IMR-90 (cell line): Measurements from ENCODE around the gene CXCR2. TPM values are rescaled to one million over a fixed set of nuclear protein-coding genes. Genes with fewer than 3 reads are reported as not detected.

Experiments
- ATAC-seq: fragments of 200-7000 bp; cut with Tn5 transposase; 2 replicates; pipeline ENCODE4 v1.9.1; 2020; ENCODE audit warnings: low read depth, mild to moderate bottlenecking, moderate library complexity
- BruUV-seq: library from RNA; stranded (reverse); fragments of 400-500 nt; replicated peaks from 2 replicates; lab custom pipeline; 2021; lab: Mats Ljungman, UMichigan
- CTCF ChIA-PET: fragments of 300-600 bp; formaldehyde crosslinking; extraction: SDS; loops from one replicate; lab custom pipeline; 2021; ENCODE audit warnings: antibody characterized with exemption; lab: Yijun Ruan, JAX
- POLR2A ChIA-PET: fragments of 300-600 bp; sonication (Branson Sonifier 250); formaldehyde crosslinking; loops from one replicate; lab custom pipeline; 2022; ENCODE audit warnings: antibody characterized with exemption; ENCODE audit not compliant: unreplicated experiment; lab: Charles Lee
- DNase-seq: peaks from one replicate; pipeline ENCODE4 v3.0.0; 2013
- H2AFZ ChIP-seq: replicated peaks from 2 replicates; pipeline ENCODE3; 2013; ENCODE audit warnings: low read length, mild to moderate bottlenecking; ENCODE audit not compliant: poor library complexity
- H2AK5ac ChIP-seq: 2 replicates; pipeline ENCODE4 v1.6.1; 2013; ENCODE audit warnings: low read depth, low read length, inconsistent platforms
- H2AK9ac ChIP-seq: replicated peaks from 2 replicates; pipeline ENCODE3; 2013; ENCODE audit warnings: mild to moderate bottlenecking, low read depth, low read length, moderate library complexity; ENCODE audit not compliant: poor library complexity
- H2BK120ac ChIP-seq: 2 replicates; pipeline ENCODE4 v1.6.1; 2013; ENCODE audit warnings: low read depth, low read length, inconsistent platforms
- H2BK15ac ChIP-seq: 3 replicates; pipeline ENCODE4 v1.6.1; 2013; ENCODE audit warnings: low read depth, low read length, inconsistent platforms
- H2BK20ac ChIP-seq: 2 replicates; pipeline ENCODE4 v1.6.1; 2013; ENCODE audit warnings: low read depth, mild to moderate bottlenecking, inconsistent platforms, low read length, moderate library complexity
- H2BK5ac ChIP-seq: 2 replicates; pipeline ENCODE4 v1.6.1; 2013; ENCODE audit warnings: mild to moderate bottlenecking, low read depth, low read length, inconsistent platforms; ENCODE audit not compliant: poor library complexity, severe bottlenecking
- H3K14ac ChIP-seq: replicated peaks from 2 replicates; pipeline ENCODE4 v1.6.1; 2013; ENCODE audit warnings: low read depth, low read length, inconsistent platforms
- H3K18ac ChIP-seq: 2 replicates; pipeline ENCODE4 v1.6.1; 2013; ENCODE audit warnings: low read depth, low read length, control low read depth
- H3K23ac ChIP-seq: 2 replicates; pipeline ENCODE4 v1.6.1; 2013; ENCODE audit warnings: low read depth, low read length, inconsistent platforms
- H3K27ac ChIP-seq: 2 replicates; pipeline ENCODE4 v1.5.1; 2013; ENCODE audit warnings: mild to moderate bottlenecking, control low read depth, low read length; ENCODE audit not compliant: insufficient read depth
- H3K27me3 ChIP-seq: 2 replicates; pipeline ENCODE4 v1.6.1; 2013; ENCODE audit warnings: low read length; ENCODE audit not compliant: control insufficient read depth, insufficient read depth
- H3K36me3 ChIP-seq: 2 replicates; pipeline ENCODE4 v1.6.1; 2013; ENCODE audit warnings: low read length, mixed read lengths; ENCODE audit not compliant: control insufficient read depth, insufficient read depth
- H3K4ac ChIP-seq: 2 replicates; pipeline ENCODE4 v1.6.1; 2013; ENCODE audit warnings: low read depth, low read length, inconsistent platforms
- H3K4me1 ChIP-seq: 2 replicates; pipeline ENCODE4 v1.6.1; 2013; ENCODE audit warnings: low read length, mixed read lengths; ENCODE audit not compliant: control insufficient read depth, insufficient read depth
- H3K4me2 ChIP-seq: 2 replicates; pipeline ENCODE4 v1.6.1; 2013; ENCODE audit warnings: low read depth, mild to moderate bottlenecking, control low read depth, low read length, moderate library complexity
- H3K4me3 ChIP-seq: 2 replicates; pipeline ENCODE4 v1.5.1; 2013; ENCODE audit warnings: low read depth, mild to moderate bottlenecking, control low read depth, low read length, moderate library complexity; ENCODE audit not compliant: insufficient read depth
- H3K56ac ChIP-seq: 2 replicates; pipeline ENCODE4 v1.6.1; 2013; ENCODE audit warnings: low read length, inconsistent platforms; ENCODE audit not compliant: insufficient read depth; ENCODE audit errors: extremely low read depth
- H3K79me1 ChIP-seq, 2 experiments: 2 replicates each; pipeline ENCODE4 v1.6.1; 2013; ENCODE audit warnings: low read length in 2 of 2, inconsistent platforms in 1 of 2, low read depth in 1 of 2
- H3K9ac ChIP-seq: 2 replicates; pipeline ENCODE4 v1.6.1; 2013; ENCODE audit warnings: low read depth, low read length, control low read depth
- H3K9me1 ChIP-seq: 2 replicates; pipeline ENCODE4 v1.6.1; 2013; ENCODE audit warnings: low read length, inconsistent platforms; ENCODE audit not compliant: insufficient read depth
- H3K9me3 ChIP-seq: 2 replicates; pipeline ENCODE4 v1.6.1; 2013; ENCODE audit warnings: low read length; ENCODE audit not compliant: control insufficient read depth, insufficient read depth
- H4K20me1 ChIP-seq: 2 replicates; pipeline ENCODE4 v1.6.1; 2013; ENCODE audit warnings: low read length, inconsistent platforms; ENCODE audit not compliant: insufficient read depth
- H4K5ac ChIP-seq: 2 replicates; pipeline ENCODE4 v1.6.1; 2013; ENCODE audit warnings: mild to moderate bottlenecking, low read depth, low read length, control low read depth
- H4K8ac ChIP-seq, 2 experiments: 2 replicates each; pipeline ENCODE4 v1.6.1; 2013; ENCODE audit warnings: low read depth in 2 of 2, low read length in 2 of 2, control low read depth in 1 of 2, inconsistent platforms in 1 of 2
- H4K91ac ChIP-seq: 2 replicates; pipeline ENCODE4 v1.6.1; 2013; ENCODE audit warnings: low read depth, low read length, inconsistent platforms; ENCODE audit not compliant: insufficient read depth
- CEBPB ChIP-seq: IDR thresholded peaks from 2 replicates; pipeline ENCODE4 v1.6.1; 2012; ENCODE audit warnings: low read depth, low read length, improper control_type of control experiment
- MAZ ChIP-seq: IDR thresholded peaks from 2 replicates; pipeline ENCODE4 v1.6.1; 2012; ENCODE audit warnings: low read depth, mild to moderate bottlenecking, low read length, improper control_type of control experiment, moderate library complexity, borderline replicate concordance
- RAD21 ChIP-seq: IDR thresholded peaks from 2 replicates; pipeline ENCODE4 v1.6.1; 2012; ENCODE audit warnings: low read length, improper control_type of control experiment
- USF2 ChIP-seq: fragments of 150-350 bp; IDR thresholded peaks from 2 replicates; pipeline ENCODE4 v1.6.1; 2017; ENCODE audit warnings: mild to moderate bottlenecking, antibody characterized with exemption, low read length, low read depth
- WGBS, 2 experiments: methylation state at CpG; one replicate each; pipeline versions ENCODE4 v1.1.5 to v1.1.7; 2013; ENCODE audit warnings: missing lambda C conversion rate in 2 of 2; ENCODE audit not compliant: insufficient read length in 1 of 2; ENCODE audit errors: extremely low coverage in 2 of 2; 5-methylcytosine and 5-hydroxymethylcytosine counted together
- dilution Hi-C: fragments of 300-500 bp; cut with HindIII; formaldehyde crosslinking; loops from one replicate; pipeline ENCODE4 v1.14.3; 2018; ENCODE audit warnings: low sequenced_read_pairs; ENCODE audit not compliant: unreplicated experiment
- in situ Hi-C: fragments of 300-500 bp; cut with MboI; formaldehyde crosslinking; loops from 3 replicates; pipeline ENCODE4 v1.14.3; 2019; ENCODE audit warnings: low sequenced_read_pairs, inconsistent platforms, mixed read lengths
- intact Hi-C: fragments of 100-400 bp; cut with micrococcal nuclease; formaldehyde crosslinking; loops from 2 replicates; pipeline ENCODE4 v1.10.0; 2022
- polyA plus RNA-seq, 3 experiments: library from polyadenylated mRNA; depleted of rRNA; stranded (reverse); fragments of >200 nt; gene quantifications; 2 replicates each; pipeline ENCODE4 v1.2.3, GENCODE V29; 2012; ENCODE audit warnings: low replicate concordance in 1 of 3
- total RNA-seq: library from RNA; depleted of rRNA; stranded (reverse); fragments of >200 nt; gene quantifications from 2 replicates; pipeline ENCODE4 v1.2.3, GENCODE V29; 2012

The CXCR2 gene
- total and polyA plus RNA-seq, 2 of the 4 experiments (the other 2 are of a cell fraction), result not detected

- Histone ChIP-seq H3K56ac (no peak overlapping the region), H4K5ac (no peak overlapping the region), H2AFZ (no peak overlapping the region), H3K4ac (no peak overlapping the region), H4K8ac (no peak overlapping the region), H3K9me1 (peaks cover 9% of the 10 kb centered on the region; the same call in 1 of the 2 replicates), H4K91ac (no peak overlapping the region), H3K27ac (no peak overlapping the region), H3K4me2 (no peak overlapping the region), H4K20me1 (no peaks in the 10 kb centered on the region), H3K27me3 (peaks cover 34% of the 10 kb centered on the region), H3K18ac (no peak overlapping the region), H2BK5ac (no peak overlapping the region), H2BK15ac (no peak overlapping the region), H3K4me1 (peaks cover 3% of the 10 kb centered on the region; the same call in 1 of the 2 replicates), H2AK5ac (no peak overlapping the region), H3K36me3 (no peaks in the 10 kb centered on the region), H3K9ac (no peak overlapping the region), H2BK120ac (no peak overlapping the region), H2AK9ac (no peak overlapping the region), H3K79me1 (no peaks in the 10 kb centered on the region), H3K14ac (no peak overlapping the region), H3K4me3 (no peak overlapping the region), H3K23ac (no peak overlapping the region), H3K9me3 (no peaks in the 10 kb centered on the region), H2BK20ac (no peak overlapping the region)
- intact Hi-C loops (no loop called here), in situ Hi-C loops (no loop called here), dilution Hi-C loops (no loop called here)
- no TSS peak for BruUV-seq
- ChIA-PET POLR2A (no interaction called here), CTCF (no interaction called here)
- DNase-seq, result no peak
- 43% methylated on average over 3 of the region's 9 CpGs; no CpG with 5 or more reads in 1 of the 2 experiments for WGBS, 2 experiments
- no peak for ATAC-seq
- no peak for TF ChIP-seq RAD21
- no peak for TF ChIP-seq MAZ
- TF ChIP-seq USF2, result no peak
- no peak for TF ChIP-seq CEBPB
Observed at GRCh38 chr2:218077464-218078216, 48.2 kb upstream of the CXCR2 start.
